HCT116 (cell line): ENCODE results near the gene EPHA4. TPM values are rescaled to one million over a fixed set of nuclear protein-coding genes. Genes with fewer than 3 reads are reported as not detected.

Experiments
- ATAC-seq: fragments of 200-7000 bp; cut with Tn5 transposase; 2 replicates; pipeline ENCODE4 v1.9.1; 2020; ENCODE audit warnings: mild to moderate bottlenecking, moderate library complexity
- BruUV-seq: library from RNA; stranded (reverse); fragments of 400-500 nt; replicated peaks from 2 replicates; lab custom pipeline; 2021; lab: Mats Ljungman, UMichigan
- CTCF ChIA-PET: fragments of 300-600 bp; sonication (Branson Sonifier 250); formaldehyde crosslinking; loops from one replicate; lab custom pipeline; 2021; ENCODE audit warnings: antibody characterized with exemption; lab: Charles Lee
- POLR2A ChIA-PET: fragments of 300-600, 350-600 bp; sonication (Branson Sonifier 250); formaldehyde crosslinking; loops from one replicate; lab custom pipeline; 2021; ENCODE audit warnings: antibody characterized with exemption; lab: Charles Lee
- RAD21 ChIA-PET, 2 experiments: fragments of 300-600 bp; sonication (Branson Sonifier 250); formaldehyde crosslinking; loops; one replicate each; lab custom pipeline; 2023; ENCODE audit warnings: low total read pairs in 2 of 2; ENCODE audit not compliant: uncharacterized antibody in 2 of 2, unreplicated experiment in 2 of 2, low non-redundant PET in 1 of 2; lab: Charles Lee
- DNase-seq: peaks from one replicate; pipeline ENCODE4 v3.0.0-alpha.2; 2010; ENCODE audit warnings: low read depth, low spot score
- H2AFZ ChIP-seq: fragments of 200-600 bp; shearing (Covaris generic), sonication (generic); 2 replicates; pipeline ENCODE4 v1.6.1; 2017; ENCODE audit warnings: low read depth, mixed run types, mixed read lengths, antibody characterized with exemption, low read length; ENCODE audit not compliant: poor library complexity, severe bottlenecking
- H3K27ac ChIP-seq: 2 replicates; pipeline ENCODE4 v1.5.1; 2012; ENCODE audit warnings: low read depth, low read length
- H3K27me3 ChIP-seq: fragments of 200-600 bp; sonication (generic); 2 replicates; pipeline ENCODE4 v1.6.1; 2016; ENCODE audit warnings: mixed run types, low read length, mixed read lengths; ENCODE audit not compliant: insufficient read depth
- H3K36me3 ChIP-seq, 2 experiments: fragments of 200-500 bp in 1 of 2; fragments of 200-600 bp in 1 of 2; sonication (Bioruptor generic) in 1 of 2; sonication (generic) in 1 of 2; 2 replicates each; pipeline versions ENCODE4 v1.5.1 to v1.6.1; 2014 to 2016; ENCODE audit warnings: low read length in 2 of 2, inconsistent platforms in 1 of 2, mixed read lengths in 1 of 2, mixed run types in 1 of 2; ENCODE audit not compliant: insufficient read depth in 2 of 2, control insufficient read depth in 1 of 2
- H3K4me1 ChIP-seq, 2 experiments: fragments of 200-600 bp in 1 of 2; sonication (generic) in 1 of 2; 2 replicates each; pipeline versions ENCODE4 v1.5.1 to v1.6.1; 2012 to 2017; ENCODE audit warnings: low read length in 2 of 2, inconsistent platforms in 1 of 2, mild to moderate bottlenecking in 1 of 2, mixed read lengths in 1 of 2, mixed run types in 1 of 2, moderate library complexity in 1 of 2; ENCODE audit not compliant: insufficient read depth in 2 of 2, control insufficient read depth in 1 of 2
- H3K4me2 ChIP-seq: fragments of 200-600 bp; sonication (generic); 2 replicates; pipeline ENCODE4 v1.6.1; 2017; ENCODE audit warnings: mixed run types, low read length, mixed read lengths
- H3K4me3 ChIP-seq, 2 experiments: fragments of 200-600 bp in 1 of 2; sonication (generic) in 1 of 2; replicated peaks in 1 of 2; 2 replicates each; pipeline ENCODE4 v1.5.1; 2011 to 2016; ENCODE audit warnings: low read length in 2 of 2, control low read depth in 1 of 2, low read depth in 1 of 2, mild to moderate bottlenecking in 1 of 2, mixed read lengths in 1 of 2, mixed run types in 1 of 2
- H3K79me2 ChIP-seq: fragments of 200-600 bp; sonication (generic); 2 replicates; pipeline ENCODE4 v1.6.1; 2017; ENCODE audit warnings: mild to moderate bottlenecking, mixed run types, low read length, moderate library complexity, mixed read lengths; ENCODE audit not compliant: insufficient read depth
- H3K9ac ChIP-seq: fragments of 200-600 bp; sonication (generic); 2 replicates; pipeline ENCODE4 v1.6.1; 2016; ENCODE audit warnings: low read length, mixed read lengths
- H3K9me2 ChIP-seq: fragments of 200-600 bp; sonication (generic), shearing (Covaris generic); 2 replicates; pipeline ENCODE4 v1.6.1; 2017; ENCODE audit warnings: mixed run types, mild to moderate bottlenecking, moderate library complexity; ENCODE audit not compliant: insufficient read depth
- H3K9me3 ChIP-seq, 2 experiments: fragments of 200-500 bp in 1 of 2; fragments of 200-600 bp in 1 of 2; sonication (Bioruptor generic) in 1 of 2; sonication (generic) in 1 of 2; 2 replicates each; pipeline ENCODE4 v1.6.1; 2014 to 2017; ENCODE audit warnings: low read length in 2 of 2, mixed read lengths in 2 of 2, inconsistent platforms in 1 of 2, low read depth in 1 of 2, mild to moderate bottlenecking in 1 of 2, mixed run types in 1 of 2, moderate library complexity in 1 of 2; ENCODE audit not compliant: control insufficient read depth in 1 of 2, insufficient read depth in 1 of 2
- H4K20me1 ChIP-seq: fragments of 200-600 bp; sonication (generic), shearing (Covaris generic); 2 replicates; pipeline ENCODE4 v1.6.1; 2017; ENCODE audit warnings: mixed run types, mild to moderate bottlenecking, moderate library complexity; ENCODE audit not compliant: insufficient read depth
- ATF3 ChIP-seq: IDR thresholded peaks from 2 replicates; pipeline ENCODE4 v1.6.1; 2012
- CBX3 ChIP-seq: IDR thresholded peaks from 2 replicates; pipeline ENCODE4 v1.6.1; 2012; ENCODE audit warnings: low read depth
- CEBPB ChIP-seq: IDR thresholded peaks from 2 replicates; pipeline ENCODE4 v1.6.1; 2012; ENCODE audit warnings: low read depth
- EGR1 ChIP-seq: IDR thresholded peaks from 2 replicates; pipeline ENCODE4 v1.6.1; 2012; ENCODE audit warnings: low read depth
- ELF1 ChIP-seq: IDR thresholded peaks from 2 replicates; pipeline ENCODE4 v1.6.1; 2012; ENCODE audit warnings: low read depth, borderline replicate concordance
- EZH2 ChIP-seq: fragments of 200-600 bp; sonication (generic); IDR thresholded peaks from 2 replicates; pipeline ENCODE4 v1.6.1; 2017; ENCODE audit warnings: antibody characterized with exemption, mixed run types
- EZH2phosphoT487 ChIP-seq: fragments of 200-600 bp; IDR thresholded peaks from 2 replicates; pipeline ENCODE4 v1.6.1; 2018; ENCODE audit warnings: antibody characterized with exemption, borderline replicate concordance
- FOSL1 ChIP-seq: IDR thresholded peaks from 2 replicates; pipeline ENCODE4 v1.6.1; 2012; ENCODE audit warnings: low read depth
- JUND ChIP-seq: IDR thresholded peaks from 2 replicates; pipeline ENCODE4 v1.6.1; 2012
- POLR2A ChIP-seq: IDR thresholded peaks from 2 replicates; pipeline ENCODE4 v1.7.0; 2011; ENCODE audit warnings: borderline replicate concordance; ENCODE audit not compliant: insufficient read depth, insufficient read length; ENCODE audit errors: extremely low read depth
- POLR2AphosphoS5 ChIP-seq: IDR thresholded peaks from 2 replicates; pipeline ENCODE4 v1.6.1; 2011; ENCODE audit warnings: mild to moderate bottlenecking, low read depth, low read length, moderate library complexity
- RAD21 ChIP-seq: IDR thresholded peaks from 2 replicates; pipeline ENCODE4 v1.6.1; 2012; ENCODE audit warnings: low read depth, mild to moderate bottlenecking
- SIN3A ChIP-seq: IDR thresholded peaks from 2 replicates; pipeline ENCODE4 v1.6.1; 2012; ENCODE audit warnings: low read depth
- SP1 ChIP-seq: IDR thresholded peaks from 2 replicates; pipeline ENCODE4 v1.6.1; 2012; ENCODE audit warnings: low read depth
- SRF ChIP-seq: IDR thresholded peaks from 2 replicates; pipeline ENCODE4 v1.6.1; 2012; ENCODE audit warnings: low read depth
- TCF7L2 ChIP-seq: IDR thresholded peaks from 2 replicates; pipeline ENCODE4 v1.7.0; 2011; ENCODE audit warnings: borderline replicate concordance, inconsistent platforms; ENCODE audit not compliant: insufficient read depth, insufficient read length; ENCODE audit errors: extremely low read depth
- YY1 ChIP-seq: IDR thresholded peaks from 2 replicates; pipeline ENCODE4 v1.6.1; 2011; ENCODE audit warnings: low read length, low read depth, moderate library complexity, mild to moderate bottlenecking; ENCODE audit not compliant: insufficient replicate concordance; ENCODE audit errors: extremely low read depth
- ZFX ChIP-seq: fragments of 450-650 bp; IDR thresholded peaks from 2 replicates; pipeline ENCODE4 v1.6.1; 2017
- ZNF274 ChIP-seq: fragments of 200-500 bp; sonication (Bioruptor generic); IDR thresholded peaks from 2 replicates; pipeline ENCODE4 v1.6.1; 2014; ENCODE audit warnings: mild to moderate bottlenecking, low read depth, low read length, inconsistent platforms
- intact Hi-C: fragments of 100-400 bp; cut with micrococcal nuclease; formaldehyde crosslinking; loops from 2 replicates; pipeline ENCODE4 v1.10.0; 2022
- total RNA-seq: library from RNA; stranded (reverse); gene quantifications from one replicate; pipeline ENCODE4 v1.2.1, GENCODE V29; 2021; ENCODE audit not compliant: unreplicated experiment
- TF ChIP-seq, protein P1 (sequence below): IDR thresholded peaks from 2 replicates; pipeline ENCODE4 v1.6.1; 2012

The EPHA4 gene
- total RNA-seq, 1 experiment from 2014 or later, result 3.5 TPM

DNA sequence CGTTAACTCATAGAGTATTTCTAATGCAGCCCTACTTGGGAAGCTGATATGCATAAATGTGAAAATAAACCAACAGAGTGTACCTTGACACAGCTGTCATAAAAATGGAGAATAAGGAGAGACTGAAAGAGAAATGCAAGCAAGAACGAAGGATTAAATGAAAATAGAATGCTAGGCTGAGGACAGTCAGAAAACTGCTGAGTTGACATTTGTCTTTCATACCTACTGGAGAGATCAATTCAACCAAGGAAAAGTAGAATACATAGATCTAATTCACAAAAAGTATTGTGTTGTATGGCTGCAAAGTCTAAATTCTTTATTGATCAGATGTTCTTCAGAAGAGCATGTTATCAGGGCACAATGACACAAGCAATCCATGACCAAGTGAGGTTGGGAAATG lies 112.0 kb downstream of the EPHA4 start:
- BruUV-seq, result no TSS peak
- RAD21 ChIA-PET, result no interaction called here

GRCh38 chr2:221458578-221458977 lies 113.5 kb downstream of the EPHA4 start:
- Histone ChIP-seq H3K79me2 (no peaks in the 10 kb centered on the region), H3K9me3 (no peaks in the 10 kb centered on the region), H3K27ac (no peak overlapping the region), H2AFZ (no peak overlapping the region), H3K36me3 (no peaks in the 10 kb centered on the region), H3K9ac (no peak overlapping the region), H3K4me1 (no peaks in the 10 kb centered on the region), H3K9me2 (no peaks in the 10 kb centered on the region), H3K4me2 (no peak overlapping the region), H4K20me1 (no peaks in the 10 kb centered on the region), H3K4me3 (no peak overlapping the region), H3K27me3 (peaks cover 21% of the 10 kb centered on the region)
- no peak for ATAC-seq
- POLR2A ChIA-PET, result no interaction called here
- no peak for DNase-seq
- CTCF ChIA-PET, result no interaction called here
- RAD21 ChIA-PET, result no interaction called here
- TF ChIP-seq EZH2 (no peak), SRF (no peak), POLR2AphosphoS5 (no peak), YY1 (no peak), EZH2phosphoT487 (no peak), SP1 (no peak), RAD21 (no peak), EGR1 (no peak), ELF1 (no peak), ZNF274 (no peak), ZFX (no peak), SIN3A (no peak), POLR2A (no peak), CBX3 (no peak), TCF7L2 (no peak), ATF3 (no peak), CEBPB (no peak), JUND (no peak)
- TF ChIP-seq, protein P1, sequence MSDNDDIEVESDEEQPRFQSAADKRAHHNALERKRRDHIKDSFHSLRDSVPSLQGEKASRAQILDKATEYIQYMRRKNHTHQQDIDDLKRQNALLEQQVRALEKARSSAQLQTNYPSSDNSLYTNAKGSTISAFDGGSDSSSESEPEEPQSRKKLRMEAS, result no peak
- no TSS peak for BruUV-seq
- intact Hi-C loops, result no loop called here

More for the DNA sequence above, 112.0 kb downstream of the EPHA4 start:
- peaks cover 28% of the 10 kb centered on the region for H3K27me3 ChIP-seq
- H3K4me2 ChIP-seq, result no peak overlapping the region
- H3K9ac ChIP-seq, result no peak overlapping the region
- intact Hi-C loops, result no loop called here
- ChIA-PET CTCF (no interaction called here), POLR2A (no interaction called here)
- DNase-seq, result no peak
- H3K9me2 ChIP-seq, result no peaks in the 10 kb centered on the region
- no peak overlapping the region for H3K27ac ChIP-seq
- no peaks in the 10 kb centered on the region for H4K20me1 ChIP-seq
- ATAC-seq, result no peak
- no peaks in the 10 kb centered on the region for H3K9me3 ChIP-seq
- no peak overlapping the region for H3K4me3 ChIP-seq
- no peaks in the 10 kb centered on the region for H3K4me1 ChIP-seq
- no peak for TF ChIP-seq EZH2phosphoT487
- no peak for TF ChIP-seq SRF
- TF ChIP-seq EGR1, result no peak
- no peak for TF ChIP-seq CEBPB
- TF ChIP-seq TCF7L2, result no peak
- TF ChIP-seq FOSL1, result no peak
- TF ChIP-seq EZH2, result no peak
- TF ChIP-seq, all 23 proteins: peak for 0
- Histone ChIP-seq H3K36me3 (no peaks in the 10 kb centered on the region), H3K79me2 (no peaks in the 10 kb centered on the region), H2AFZ (no peak overlapping the region)
